Activated naive CD4-positive, alpha-beta T cell treated with Interleukin-2 at 50 U/mL for 16 hours (primary cell): ENCODE measurements around the gene FARS2.
"Not testable (repeated sequence)": the region's sequence is repeated elsewhere in the genome, so short reads cannot be mapped to it uniquely, and the experiment has no call there.

ENCODE experiments used
- DNase-seq: peaks from one replicate; pipeline ENCODE4 v3.0.0-alpha.2; 2020

The FARS2 gene

DNA sequence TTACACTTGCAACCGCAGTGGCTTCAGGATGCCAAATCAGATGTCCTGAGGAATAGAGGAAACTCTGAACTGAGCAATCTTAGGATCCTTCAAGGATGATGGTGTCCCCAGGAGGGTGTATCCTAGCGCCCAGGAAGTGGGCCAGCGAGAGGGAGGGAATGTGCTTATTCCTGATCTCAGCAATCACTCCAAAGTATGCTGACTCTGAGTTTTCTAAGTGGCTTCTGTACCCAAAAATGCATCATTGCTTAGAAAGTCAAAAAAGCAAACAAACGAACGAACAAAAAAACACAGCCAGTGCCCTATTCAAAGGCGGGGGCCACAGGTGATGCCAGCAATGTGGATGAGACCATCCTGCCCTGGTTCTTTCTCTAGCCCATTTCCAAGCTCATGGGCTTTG lies 514.8 kb downstream of the FARS2 start:
- no peak for DNase-seq

DNA sequence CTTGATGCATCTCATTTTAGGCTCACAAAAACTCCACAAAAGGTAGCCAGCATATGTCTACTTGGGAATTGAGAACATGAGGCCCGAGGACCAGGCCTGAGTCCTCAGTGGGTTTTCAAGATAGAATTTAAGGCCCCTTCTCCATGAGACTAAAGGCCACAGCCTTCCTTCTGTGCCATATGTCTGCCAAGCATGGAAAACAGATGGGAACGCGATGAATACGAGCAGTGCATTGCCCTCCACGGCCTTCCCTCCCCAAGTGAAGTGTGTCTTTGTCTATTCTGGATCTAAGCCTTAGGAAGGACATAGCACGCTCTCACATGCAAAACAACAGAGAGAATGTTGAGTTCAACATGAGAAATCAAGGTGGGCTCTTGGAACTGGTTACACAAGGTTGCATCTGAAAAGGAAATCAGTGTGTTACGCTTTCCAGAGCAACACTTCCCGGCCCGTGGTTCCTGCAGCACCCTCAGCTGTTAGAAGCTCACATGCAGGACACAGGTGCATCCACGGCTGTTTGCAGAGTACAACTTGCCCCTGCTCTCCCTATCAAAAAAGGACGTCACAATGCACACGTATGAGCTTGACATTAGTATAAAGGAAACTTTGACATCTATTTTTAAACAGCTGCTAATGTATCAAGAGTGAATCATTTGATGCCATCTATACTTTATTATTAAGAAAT lies 515.5 kb downstream of the FARS2 start:
- DNase-seq: no peak

DNA sequence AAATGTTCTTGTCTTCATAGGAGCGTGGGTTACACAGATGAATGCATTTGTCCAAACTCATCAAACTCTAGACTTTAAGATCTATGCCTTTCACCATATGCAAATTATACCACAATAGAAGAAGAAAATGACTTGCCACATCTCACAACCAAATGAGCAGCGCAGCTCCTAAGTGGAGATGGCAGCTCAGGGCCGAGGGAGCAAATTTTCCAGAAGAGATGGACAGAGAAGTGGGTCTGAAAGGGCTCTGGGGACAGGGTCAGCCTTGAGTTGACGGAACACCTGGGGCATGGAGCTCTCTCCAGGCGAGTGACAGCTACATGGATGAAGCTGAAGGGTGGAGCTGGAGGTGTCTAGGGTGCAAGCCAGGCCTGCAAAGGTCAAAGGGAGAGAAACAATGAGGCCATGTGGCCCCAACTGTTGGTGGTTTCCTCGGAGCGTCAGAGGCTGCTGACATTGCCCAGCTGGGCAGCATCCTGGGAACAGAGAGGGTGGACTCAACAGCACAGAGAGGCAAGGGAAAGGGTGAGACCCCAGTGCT lies 517.1 kb downstream of the FARS2 start:
- DNase-seq: no peak

DNA sequence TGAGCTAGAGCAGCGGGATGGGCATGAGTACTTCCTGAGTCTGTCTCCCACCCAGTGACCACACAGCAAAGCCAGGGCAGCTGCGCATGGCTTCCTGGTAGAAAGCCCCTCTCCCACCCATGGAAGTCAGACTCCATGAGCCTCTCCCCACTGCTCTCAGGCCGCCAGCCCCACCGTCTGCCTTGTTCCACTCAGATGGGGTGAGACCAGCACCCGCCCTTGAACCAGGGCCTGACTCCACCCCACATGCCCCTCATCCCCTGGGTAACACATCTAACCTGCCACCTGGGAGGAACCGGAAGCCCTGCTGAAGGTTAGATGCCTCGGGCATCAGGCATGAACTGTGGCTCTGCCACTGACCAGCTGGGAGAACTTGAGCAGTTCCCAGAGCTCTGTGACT lies 517.6 kb downstream of the FARS2 start:
- DNase-seq: no peak

DNA sequence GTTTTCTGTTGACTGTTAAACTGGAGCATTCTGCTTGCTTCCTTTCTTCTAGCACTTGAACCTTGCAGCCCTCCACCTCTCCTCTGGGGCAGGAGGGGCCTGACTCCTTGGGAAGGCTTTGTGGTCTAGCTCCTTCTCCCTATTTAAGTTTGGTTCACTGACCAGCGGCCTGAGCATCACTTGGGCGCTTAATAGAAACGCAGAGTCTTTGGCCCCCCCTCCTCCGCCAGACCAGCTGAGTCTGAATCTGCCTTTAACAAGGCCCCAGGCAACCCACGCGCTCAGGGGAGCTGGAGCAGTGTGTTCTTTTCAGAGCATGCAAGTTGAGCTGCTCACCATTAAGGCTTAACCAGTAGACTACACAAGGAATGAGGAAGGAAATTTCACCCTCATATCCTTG lies 519.7 kb downstream of the FARS2 start:
- no peak for DNase-seq

DNA sequence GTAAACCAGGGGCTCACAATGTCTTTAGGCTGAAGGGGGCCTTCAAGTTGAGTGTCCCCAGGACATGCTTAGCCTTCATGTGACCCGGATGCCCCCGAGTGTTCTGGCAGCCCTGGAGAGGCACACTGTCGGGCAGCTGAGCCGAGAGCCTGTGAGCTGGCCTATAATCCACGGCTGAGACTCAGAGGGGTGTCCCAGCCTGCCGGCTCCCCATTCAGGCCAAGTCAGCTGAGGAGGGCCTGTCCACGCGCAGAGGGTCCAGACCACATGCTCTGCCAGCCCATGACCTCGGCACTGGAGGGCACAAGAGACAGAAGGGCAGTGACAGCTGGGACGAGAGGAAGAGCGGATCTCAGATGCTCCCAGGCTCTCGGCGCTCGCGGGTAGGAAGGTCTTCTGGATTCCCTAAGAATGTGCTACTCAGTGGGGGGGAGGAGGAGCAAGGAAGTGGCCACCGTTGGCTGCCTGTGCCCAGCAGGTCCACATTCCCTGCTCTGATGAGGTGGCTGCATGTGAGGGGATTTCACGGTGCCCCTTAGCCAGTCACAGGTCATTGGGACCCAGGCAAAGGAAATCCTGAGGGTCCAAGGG lies 520.7 kb downstream of the FARS2 start:
- no peak for DNase-seq

DNA sequence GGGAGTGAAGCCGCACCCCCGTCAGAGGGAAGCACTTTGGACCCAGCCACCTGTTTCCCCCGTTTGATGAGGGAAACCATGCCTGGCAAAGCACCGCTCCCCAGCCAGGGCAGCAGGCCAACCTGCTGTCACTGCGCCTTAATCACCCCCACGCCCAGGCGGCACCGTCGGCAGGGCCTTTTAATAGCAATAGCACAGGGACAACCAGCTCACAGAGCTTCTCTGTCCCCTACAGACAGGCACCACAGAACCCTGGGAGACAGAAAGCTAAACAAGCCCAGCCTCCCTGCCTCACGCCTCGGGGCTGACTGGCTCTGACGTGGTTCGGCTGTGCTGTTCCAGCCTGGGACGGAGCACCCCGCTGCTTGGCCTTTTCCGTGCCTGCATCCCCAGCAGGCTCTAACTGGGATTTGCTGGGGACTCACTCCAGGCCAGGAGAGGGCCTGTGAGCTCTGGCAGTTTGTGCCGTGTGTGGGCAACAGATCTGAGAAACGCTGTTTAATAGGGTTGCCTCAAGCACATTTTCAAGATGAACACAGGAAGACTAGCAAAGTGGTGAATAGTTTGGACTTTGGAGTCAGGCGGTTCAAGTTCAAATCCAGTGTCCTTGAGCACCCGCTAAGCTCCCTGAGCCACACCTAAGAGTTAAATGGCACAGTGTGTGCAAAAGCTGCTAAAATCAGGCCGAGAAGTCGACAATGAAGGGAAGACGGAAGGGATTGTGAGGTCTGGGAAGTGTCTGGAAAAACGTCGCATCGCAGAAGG lies 521.7 kb downstream of the FARS2 start:
- DNase-seq: no peak

DNA sequence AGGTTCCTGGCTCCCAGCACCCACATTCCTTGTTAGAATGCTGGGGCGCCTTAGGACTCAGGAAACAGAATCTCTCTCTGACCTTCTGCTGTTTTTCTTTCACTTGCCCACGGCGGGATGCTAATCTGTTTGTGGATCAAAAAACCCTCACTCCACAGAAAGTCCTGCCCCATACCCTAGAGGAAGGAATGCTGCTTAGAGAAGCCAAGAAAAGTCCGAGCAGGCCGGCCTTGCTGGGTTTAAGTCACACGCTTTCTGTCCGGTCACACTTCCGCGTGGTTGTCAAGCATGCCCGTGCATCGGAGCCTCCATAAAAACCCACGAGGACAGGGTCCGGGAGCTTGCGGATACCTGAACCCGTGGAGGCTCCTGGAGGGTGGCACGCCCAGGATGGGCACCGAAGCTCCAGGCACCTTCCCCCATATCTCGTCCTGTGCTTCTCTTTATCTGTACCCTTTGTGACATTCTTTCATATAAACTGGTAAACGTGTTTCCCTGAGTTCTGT lies 522.3 kb downstream of the FARS2 start:
- DNase-seq: no peak

DNA sequence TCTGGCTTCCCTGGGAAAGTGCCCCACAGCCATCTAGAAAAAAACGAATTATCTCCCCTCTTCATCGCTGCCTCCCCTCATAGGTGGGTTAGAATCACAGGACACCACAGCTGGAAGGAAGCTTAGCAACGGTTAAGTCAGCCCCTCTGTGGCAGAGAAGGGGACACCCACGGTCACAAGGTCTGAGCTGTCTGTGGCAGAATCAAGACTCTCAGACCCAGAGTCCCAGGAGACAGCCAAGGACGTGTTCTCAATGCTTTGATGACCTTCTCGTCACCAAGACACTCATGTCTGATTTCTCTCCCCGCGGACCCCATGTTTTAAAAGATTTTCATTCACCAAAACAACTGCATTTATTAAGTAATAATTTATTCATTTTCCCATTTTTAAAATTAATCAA lies 523.9 kb downstream of the FARS2 start:
- no peak for DNase-seq

DNA sequence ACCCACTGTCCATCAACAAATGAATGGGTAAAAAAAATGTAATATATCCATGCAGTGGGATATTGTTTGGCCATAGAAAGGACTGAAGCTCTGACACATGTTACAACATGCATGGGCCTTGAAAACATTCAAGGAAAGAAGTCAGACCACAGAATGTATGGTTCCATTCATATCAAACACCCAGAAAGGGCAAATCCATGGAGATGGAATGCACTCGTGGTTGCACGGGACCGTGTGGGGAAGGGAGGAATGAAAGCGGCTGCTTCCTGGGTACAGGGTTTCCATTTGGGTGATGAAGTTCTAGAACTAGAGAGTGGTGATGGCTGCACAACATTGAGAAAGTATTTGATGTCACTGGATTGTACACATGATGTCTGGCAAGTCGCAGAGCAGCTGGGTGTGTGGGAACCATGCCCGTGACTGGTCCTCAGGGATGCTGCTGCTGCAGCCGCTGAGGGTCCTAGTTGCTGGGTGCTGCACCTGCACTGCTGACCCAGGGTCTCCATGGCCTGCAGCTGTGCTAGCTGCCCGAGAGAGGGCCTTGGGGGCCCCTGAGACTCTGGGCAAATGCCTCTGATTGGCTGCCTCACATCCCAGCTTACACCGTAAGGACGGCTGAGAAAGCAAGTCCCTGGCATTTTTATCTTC lies 525.1 kb downstream of the FARS2 start:
- DNase-seq: no peak

DNA sequence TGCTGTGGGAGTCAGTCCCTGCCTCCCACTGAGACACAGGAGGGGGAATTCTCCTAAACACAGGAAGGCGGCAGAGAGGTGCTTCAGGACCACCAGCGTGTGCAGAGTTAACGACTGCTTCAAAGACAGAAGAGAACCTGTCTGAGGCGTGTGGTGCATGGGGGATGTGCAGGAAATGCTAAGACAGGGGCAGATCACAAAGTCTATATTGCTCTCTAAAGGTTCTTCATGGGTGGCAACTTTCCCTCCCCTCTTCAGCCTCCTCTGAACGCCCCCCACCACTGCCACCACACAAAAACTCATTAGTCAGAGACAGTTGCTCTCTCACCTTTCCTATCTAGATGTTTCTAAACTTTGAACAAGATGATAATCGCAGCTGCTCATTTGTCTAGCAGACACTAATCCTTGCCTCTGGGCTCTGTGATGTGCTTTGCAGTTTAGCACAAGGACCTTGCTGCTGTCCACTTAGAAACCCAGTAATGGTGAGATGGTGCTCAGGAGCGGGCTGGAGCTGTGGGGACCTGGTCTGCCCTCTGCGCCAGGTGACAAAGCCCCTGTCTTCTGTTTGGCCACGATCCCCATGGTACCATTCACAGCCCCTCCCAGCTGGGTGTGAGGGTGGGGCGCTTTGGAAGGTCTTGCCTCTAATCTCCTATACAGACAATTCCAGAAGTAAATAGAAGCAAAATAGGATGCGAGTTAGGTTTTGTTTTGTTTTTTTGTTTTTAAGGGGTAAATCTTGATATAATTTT lies 525.8 kb downstream of the FARS2 start:
- DNase-seq: no peak

DNA sequence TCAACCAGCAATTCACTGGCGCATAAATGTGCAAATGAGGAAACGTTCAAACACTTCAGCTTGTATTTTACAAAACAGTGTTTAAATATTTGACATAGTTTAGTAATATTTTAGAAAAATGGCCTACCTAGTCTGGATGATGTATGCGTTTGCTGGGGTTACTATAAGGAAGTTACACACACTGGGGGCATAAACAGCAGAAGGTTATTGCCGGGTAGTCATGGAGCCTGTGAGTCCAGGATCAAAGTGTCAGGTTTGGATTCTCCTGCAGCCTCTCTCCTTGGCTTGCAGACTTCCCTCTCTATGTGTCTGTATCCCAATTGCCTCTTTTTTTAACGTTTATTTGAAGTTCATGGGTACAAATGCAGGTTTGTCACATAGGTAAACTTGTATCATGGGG lies 528.1 kb downstream of the FARS2 start:
- DNase-seq: not testable (repeated sequence)

DNA sequence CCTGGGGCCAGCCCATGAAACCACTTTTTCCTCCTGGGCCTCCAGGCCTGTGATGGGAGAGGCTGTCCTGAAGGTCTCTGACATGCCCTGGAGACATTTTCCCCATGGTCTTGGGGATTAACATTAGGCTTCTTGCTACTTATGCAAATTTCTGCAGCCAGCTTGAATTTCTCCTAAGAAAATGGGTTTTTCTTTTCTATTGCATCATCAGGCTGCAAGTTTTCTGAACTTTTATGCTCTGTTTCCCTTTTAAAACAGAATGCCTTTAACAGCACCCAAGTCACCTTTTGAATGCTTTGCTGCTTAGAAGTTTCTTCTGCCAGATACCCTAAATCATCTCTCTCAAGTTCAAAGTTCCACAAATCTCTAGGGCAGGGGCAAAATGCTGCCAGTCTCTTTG lies 535.2 kb downstream of the FARS2 start:
- DNase-seq: not testable (repeated sequence)

DNA sequence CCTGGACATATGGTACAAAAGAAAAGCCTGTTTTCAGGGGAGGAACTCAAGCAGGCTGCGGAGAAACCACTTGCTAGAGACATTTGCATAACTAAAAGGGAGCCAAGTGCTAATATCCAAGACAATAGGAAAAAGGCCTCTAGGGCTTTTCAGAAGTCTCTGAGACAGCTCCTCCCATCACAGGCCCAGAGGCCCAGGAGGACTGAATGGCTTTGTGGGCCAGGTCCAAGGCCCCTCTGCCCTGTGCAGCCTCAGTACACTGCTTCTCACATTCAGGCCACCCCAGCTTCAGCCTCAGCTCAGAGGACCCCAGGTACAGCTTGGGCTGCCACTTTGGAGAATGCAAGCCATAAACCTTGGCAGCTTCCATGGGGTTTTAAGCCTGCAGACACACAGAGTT lies 545.1 kb downstream of the FARS2 start:
- DNase-seq: not testable (repeated sequence)

DNA sequence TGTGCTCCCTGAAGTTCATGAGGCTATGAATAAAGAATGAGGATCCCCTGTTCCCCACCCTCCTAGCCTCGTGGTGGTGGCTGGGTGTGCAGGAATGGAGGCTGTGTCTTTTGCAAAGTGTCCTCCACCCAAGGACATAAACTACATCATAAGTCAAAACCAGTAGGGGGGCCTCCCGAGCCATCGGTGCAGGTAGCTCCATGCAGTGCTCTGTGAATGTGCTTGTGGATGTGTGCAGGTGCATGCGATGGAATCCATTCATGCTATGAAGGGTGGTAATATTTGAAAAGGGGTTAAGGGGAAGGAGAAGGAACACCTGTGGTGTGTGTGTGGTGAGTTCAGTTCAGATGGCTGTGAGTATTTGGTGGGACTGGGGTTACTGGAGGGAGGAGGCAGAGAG lies 548.1 kb downstream of the FARS2 start:
- DNase-seq: no peak

DNA sequence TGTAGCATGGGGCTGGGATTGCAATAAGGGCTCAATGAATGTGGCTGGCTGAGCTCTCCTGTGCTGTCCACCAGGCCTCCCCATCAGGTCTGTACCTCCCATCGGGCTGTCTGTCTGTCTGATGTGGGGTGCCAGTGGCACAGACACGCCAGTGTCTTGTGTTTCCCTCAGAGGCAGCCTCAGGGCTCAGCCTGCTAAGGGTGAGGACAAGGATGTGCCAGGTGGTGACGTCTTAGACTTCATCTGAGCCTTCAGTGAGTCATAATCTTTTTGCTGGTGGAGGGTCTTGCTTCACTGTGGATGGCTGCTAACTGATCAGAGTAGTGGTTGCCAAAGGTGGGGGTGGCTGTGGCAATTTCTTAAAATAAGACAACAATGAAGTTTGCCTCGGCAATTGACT lies 550.7 kb downstream of the FARS2 start:
- DNase-seq: no peak

DNA sequence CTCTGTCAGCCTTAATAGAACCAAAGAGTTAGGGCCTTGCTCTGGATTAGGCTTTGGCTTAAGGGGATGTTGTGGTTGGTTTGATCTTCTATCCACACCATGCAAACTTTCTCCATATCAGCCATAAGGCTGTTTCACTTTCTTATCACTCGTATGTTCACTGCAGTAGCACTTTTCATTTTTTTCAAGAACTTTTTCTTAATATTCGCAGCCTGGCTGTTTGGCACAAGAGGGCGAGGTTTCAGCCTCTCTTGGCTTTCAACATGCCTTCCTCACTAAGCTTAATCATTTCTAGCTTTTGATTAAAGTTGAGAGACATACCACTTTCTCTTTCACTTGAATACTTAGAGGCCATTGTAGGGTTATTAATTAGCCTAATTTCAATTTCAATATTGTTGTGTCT lies 552.3 kb downstream of the FARS2 start:
- no peak for DNase-seq

DNA sequence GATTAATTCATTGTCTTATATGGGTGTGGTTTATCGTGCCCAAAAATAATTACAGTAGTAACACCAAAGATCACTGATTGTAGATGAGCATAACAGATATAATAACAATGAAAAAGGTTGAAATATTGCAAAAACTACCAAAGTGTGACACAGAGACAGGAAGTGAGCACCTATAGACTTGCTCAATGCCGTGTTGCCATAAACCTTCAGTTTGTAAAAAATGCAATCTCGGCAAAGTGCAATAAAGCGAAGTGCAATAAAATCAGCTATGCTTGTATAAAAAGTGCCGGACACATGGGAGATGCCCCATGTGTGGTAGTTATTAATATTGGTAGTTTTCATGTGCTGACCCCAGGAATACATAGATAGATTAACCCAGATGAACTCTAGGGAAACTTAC lies 552.8 kb downstream of the FARS2 start:
- DNase-seq: no peak

DNA sequence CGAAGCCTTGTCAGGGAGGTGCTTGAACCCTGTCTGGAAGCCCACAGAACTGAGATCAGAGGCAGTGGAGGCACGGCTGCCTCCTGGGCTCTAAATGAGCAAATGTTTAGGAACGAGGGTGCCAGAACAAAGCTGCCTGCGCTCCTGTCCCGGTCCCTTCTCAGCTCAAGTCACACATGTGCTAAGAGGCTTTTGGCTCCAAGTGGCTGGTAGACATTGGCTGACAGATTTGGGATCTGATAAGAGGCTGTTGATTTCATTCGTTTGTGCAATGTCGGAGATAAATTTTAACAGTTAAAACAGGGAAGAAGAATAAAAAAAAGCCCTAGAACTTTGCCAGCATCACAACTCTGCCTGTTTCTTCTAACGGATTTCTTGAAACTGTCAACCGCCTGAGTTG lies 553.6 kb downstream of the FARS2 start:
- DNase-seq: no peak

DNA sequence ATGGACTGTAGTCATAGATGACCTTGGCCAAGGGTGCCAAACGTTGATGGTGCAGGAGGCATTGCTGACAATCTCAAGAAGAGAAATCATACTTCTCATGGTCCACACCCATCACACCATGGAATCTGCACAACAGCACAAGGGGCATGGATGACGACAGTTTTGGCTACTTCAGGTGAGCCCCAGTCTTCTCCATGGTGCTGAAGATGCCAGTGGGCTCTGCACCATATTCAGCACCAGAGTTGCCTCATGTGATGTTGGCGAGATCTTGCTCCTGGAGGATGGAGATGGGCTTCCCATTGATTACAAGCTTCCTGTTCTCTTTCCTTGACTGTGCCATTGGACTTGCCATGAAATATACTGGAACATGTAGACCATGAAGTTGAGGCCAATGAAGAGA lies 556.6 kb downstream of the FARS2 start:
- DNase-seq: no peak

DNA sequence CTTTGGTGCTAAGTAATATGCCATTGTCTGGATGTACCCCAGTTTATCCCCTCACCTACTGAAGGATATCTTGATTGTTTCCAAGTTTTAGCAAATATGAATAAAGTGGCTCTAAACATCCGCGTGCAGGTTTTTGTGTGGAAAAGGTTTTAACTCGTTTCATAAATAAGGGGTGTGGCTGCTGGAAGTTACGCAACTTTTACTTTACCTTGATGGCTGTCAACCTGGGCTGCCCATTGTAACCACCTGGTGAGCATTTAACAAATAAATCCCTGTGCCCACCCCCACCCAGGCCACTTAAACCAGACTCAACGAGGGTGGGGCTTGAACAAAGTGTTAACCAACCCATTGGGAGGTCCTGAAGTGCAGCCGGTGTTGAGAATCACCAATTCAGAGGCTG lies 557.6 kb downstream of the FARS2 start:
- no peak for DNase-seq
